ENCODE results near the gene PCAT7.

DNA sequence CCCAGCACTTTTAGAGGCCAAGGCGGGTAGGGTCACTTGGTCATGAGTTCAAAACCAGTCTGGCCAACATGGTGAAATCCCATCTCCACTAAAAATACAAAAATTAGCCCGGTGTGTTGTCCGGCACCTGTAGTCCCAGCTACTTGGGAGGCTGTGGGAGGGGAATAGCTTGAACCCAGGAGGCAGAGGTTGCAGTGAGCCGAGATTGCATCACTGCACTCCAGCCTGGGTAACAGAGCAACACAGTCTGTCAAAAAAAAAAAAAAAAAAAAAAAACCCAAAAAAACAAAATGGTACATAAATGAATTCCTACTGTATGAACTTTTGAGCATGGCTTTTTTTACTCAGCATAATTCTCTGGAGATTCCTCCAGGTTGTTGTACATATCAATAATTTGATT, 37.6 kb upstream of the PCAT7 start:
- TF ChIP-seq, protein P1, sequence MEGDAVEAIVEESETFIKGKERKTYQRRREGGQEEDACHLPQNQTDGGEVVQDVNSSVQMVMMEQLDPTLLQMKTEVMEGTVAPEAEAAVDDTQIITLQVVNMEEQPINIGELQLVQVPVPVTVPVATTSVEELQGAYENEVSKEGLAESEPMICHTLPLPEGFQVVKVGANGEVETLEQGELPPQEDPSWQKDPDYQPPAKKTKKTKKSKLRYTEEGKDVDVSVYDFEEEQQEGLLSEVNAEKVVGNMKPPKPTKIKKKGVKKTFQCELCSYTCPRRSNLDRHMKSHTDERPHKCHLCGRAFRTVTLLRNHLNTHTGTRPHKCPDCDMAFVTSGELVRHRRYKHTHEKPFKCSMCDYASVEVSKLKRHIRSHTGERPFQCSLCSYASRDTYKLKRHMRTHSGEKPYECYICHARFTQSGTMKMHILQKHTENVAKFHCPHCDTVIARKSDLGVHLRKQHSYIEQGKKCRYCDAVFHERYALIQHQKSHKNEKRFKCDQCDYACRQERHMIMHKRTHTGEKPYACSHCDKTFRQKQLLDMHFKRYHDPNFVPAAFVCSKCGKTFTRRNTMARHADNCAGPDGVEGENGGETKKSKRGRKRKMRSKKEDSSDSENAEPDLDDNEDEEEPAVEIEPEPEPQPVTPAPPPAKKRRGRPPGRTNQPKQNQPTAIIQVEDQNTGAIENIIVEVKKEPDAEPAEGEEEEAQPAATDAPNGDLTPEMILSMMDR (IDR thresholded peaks at IDR 0.05; ENCODE audit: extremely low read depth in 1 of 2, insufficient read depth in 1 of 2, low read depth in 1 of 2, low read length in 2 of 2) = no peak
- TF ChIP-seq, protein P2, sequence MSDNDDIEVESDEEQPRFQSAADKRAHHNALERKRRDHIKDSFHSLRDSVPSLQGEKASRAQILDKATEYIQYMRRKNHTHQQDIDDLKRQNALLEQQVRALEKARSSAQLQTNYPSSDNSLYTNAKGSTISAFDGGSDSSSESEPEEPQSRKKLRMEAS (IDR thresholded peaks at IDR 0.05; ENCODE audit: insufficient read depth, insufficient read length) = no peak
- no peak for TF ChIP-seq POLR2A (IDR thresholded peaks at IDR 0.05; ENCODE audit: low read depth, low read length)
- TF ChIP-seq POLR2AphosphoS5 (IDR thresholded peaks at IDR 0.05; ENCODE audit: insufficient read depth, low read depth, low read length) = no peak
- TF ChIP-seq FOS (IDR thresholded peaks at IDR 0.05; ENCODE audit: borderline replicate concordance, insufficient read depth, low read length) = no peak
- TF ChIP-seq MYC (IDR thresholded peaks at IDR 0.05; ENCODE audit: low read depth, low read length) = no peak
